Measurements from ENCODE around the gene SAC3D1.

The SAC3D1 gene

DNA sequence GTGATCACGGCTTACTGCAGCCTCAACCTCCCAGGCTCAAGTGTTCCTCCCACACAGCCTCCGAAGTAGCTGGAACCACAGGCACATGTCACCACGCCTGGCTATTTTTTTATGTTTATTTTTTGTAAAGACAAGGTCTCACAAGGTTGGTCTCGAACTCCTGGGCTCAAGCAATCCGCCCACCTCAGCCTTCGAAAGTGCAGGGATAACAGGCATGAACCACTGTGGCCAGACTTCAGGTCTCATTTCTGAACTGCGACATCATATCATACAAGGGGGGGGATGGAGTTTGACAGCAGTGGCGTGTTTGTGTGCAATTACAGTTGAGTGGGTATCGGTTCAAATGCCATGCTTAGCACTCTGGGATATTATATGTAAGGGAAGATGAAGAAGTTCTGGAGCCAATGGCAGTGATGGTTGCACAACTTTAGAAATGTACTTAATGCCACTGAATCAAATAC is 10.4 kb downstream of the SAC3D1 start:
- H3K36me3 Mint-ChIP-seq (ENCODE audit: low read depth): no peaks in the 10 kb centered on the region
- peaks cover 37% of the 10 kb centered on the region for H3K27me3 Mint-ChIP-seq (ENCODE audit: low read depth, poor library complexity)
- H3K4me1 Mint-ChIP-seq: peaks cover 5% of the 10 kb centered on the region
- no peak overlapping the region for H3K27ac Mint-ChIP-seq
- TF ChIP-seq, protein P1, sequence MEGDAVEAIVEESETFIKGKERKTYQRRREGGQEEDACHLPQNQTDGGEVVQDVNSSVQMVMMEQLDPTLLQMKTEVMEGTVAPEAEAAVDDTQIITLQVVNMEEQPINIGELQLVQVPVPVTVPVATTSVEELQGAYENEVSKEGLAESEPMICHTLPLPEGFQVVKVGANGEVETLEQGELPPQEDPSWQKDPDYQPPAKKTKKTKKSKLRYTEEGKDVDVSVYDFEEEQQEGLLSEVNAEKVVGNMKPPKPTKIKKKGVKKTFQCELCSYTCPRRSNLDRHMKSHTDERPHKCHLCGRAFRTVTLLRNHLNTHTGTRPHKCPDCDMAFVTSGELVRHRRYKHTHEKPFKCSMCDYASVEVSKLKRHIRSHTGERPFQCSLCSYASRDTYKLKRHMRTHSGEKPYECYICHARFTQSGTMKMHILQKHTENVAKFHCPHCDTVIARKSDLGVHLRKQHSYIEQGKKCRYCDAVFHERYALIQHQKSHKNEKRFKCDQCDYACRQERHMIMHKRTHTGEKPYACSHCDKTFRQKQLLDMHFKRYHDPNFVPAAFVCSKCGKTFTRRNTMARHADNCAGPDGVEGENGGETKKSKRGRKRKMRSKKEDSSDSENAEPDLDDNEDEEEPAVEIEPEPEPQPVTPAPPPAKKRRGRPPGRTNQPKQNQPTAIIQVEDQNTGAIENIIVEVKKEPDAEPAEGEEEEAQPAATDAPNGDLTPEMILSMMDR (IDR thresholded peaks at IDR 0.05): no peak
- H3K9me3 Mint-ChIP-seq: no peaks in the 10 kb centered on the region
- no peak for DNase-seq
- H3K4me3 Mint-ChIP-seq: no peak overlapping the region

DNA sequence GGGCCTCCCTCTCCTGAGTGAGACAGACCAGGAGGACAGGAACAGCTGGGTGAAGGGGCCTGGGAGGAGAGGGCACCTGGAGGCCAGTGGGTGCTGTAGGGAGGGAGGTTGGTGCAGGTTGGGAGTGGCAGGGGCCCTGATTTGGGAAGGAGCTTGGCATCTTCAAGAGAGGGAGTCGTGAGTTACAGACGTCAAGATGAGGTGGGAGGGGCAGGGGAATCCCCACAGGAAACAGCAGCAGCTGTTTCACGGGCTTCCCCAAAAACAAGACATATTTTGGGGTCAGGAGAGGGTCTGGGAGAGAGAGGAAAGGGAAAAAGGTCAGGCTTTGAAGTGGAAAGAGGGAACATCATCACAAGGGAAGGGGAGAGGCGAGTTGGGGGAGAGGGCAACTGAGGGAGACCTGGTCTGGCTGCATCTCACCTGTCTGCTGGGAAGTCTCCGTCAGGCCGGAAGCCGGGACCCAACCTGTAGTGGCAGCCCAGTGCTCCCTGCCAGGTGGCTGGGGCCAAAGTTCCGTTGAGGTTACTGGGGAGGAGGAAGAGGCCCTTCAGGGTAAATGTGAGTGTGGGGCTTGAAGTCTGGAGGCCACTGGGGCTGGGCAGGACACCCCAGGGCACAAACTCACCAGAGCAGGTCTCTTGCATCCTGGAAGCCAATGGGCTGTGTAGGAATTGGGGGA is 13.0 kb downstream of the SAC3D1 start:
- H3K9me3 Mint-ChIP-seq: no peaks in the 10 kb centered on the region
- TF ChIP-seq, protein P1 (IDR thresholded peaks at IDR 0.05): no peak
- no peak for DNase-seq
- no peak overlapping the region for H3K4me3 Mint-ChIP-seq
- H3K4me1 Mint-ChIP-seq: no peaks in the 10 kb centered on the region
- peaks cover 37% of the 10 kb centered on the region for H3K27me3 Mint-ChIP-seq (ENCODE audit: low read depth, poor library complexity)
- no peaks in the 10 kb centered on the region for H3K36me3 Mint-ChIP-seq (ENCODE audit: low read depth)
- H3K27ac Mint-ChIP-seq: no peak overlapping the region

DNA sequence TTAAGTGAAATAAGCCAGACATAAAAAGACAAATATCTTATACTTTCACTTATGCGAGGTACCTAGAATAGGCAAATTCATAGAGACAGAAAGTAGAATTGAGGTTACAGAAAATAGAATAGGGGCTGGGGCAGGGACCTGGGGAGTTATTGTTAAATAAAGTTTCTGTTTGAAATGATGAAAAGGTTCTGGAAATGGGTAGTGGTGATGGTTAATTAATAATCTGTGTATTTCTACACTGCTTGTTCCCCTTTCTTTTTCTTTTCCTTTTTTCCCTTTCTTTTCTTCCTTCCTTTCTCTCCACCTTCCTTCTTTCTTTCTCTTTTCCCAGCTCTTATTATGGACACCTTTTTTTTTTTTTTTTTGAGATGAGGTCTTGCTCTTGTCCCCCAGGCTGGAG is 14.5 kb downstream of the SAC3D1 start:
- peaks cover 44% of the 10 kb centered on the region for H3K27me3 Mint-ChIP-seq (ENCODE audit: low read depth, poor library complexity)
- no peaks in the 10 kb centered on the region for H3K4me1 Mint-ChIP-seq
- no peak overlapping the region for H3K4me3 Mint-ChIP-seq
- TF ChIP-seq, protein P1 (IDR thresholded peaks at IDR 0.05): no peak
- no peaks in the 10 kb centered on the region for H3K9me3 Mint-ChIP-seq
- no peak overlapping the region for H3K27ac Mint-ChIP-seq
- no peaks in the 10 kb centered on the region for H3K36me3 Mint-ChIP-seq (ENCODE audit: low read depth)
- no peak for DNase-seq

DNA sequence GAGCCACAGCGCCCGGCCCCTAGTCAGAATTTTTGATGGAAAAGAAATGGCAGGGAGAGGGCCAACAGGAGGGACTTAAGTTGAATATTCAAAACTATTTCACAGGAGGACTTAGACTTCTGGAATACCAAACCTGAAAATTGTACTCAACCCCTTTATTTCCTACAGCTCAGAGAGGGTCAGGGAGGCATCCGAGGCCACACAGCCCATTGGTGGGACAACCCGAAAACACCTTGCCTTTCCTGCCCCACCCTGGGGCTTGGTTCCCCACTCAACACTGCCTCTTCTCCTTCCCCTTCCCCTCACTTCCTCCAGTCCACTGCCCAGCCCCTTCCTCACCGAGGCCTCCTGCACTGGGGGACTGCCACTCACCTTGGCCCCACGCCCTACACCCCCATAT is 16.0 kb downstream of the SAC3D1 start:
- no peaks in the 10 kb centered on the region for H3K4me1 Mint-ChIP-seq
- DNase-seq: no peak
- no peaks in the 10 kb centered on the region for H3K36me3 Mint-ChIP-seq (ENCODE audit: low read depth)
- H3K27me3 Mint-ChIP-seq (ENCODE audit: low read depth, poor library complexity): peaks cover 45% of the 10 kb centered on the region
- TF ChIP-seq, protein P1 (IDR thresholded peaks at IDR 0.05): no peak
- no peaks in the 10 kb centered on the region for H3K9me3 Mint-ChIP-seq
- no peak overlapping the region for H3K27ac Mint-ChIP-seq
- H3K4me3 Mint-ChIP-seq: no peak overlapping the region

DNA sequence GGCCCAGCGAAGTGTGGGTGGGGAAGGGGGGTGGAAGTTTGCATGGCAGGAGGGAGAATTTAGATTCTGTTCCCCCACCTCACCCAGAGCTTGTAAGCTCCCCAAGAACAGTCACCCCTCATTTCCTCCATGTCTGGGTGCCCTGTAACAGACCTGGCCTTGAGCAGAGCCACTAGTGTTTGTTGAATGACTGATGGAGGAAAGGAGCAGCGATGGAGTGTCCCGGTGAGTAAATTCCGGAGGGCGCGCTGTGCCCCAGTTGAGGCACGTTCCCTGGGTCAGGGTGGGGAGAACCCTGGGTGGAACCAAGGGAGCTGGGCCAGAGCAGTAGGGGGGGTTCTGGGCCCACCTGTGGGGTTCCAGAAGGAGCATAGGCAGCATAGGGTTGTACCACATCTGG is 16.5 kb downstream of the SAC3D1 start:
- DNase-seq: no peak
- no peaks in the 10 kb centered on the region for H3K36me3 Mint-ChIP-seq (ENCODE audit: low read depth)
- TF ChIP-seq, protein P1 (IDR thresholded peaks at IDR 0.05): no peak
- H3K27me3 Mint-ChIP-seq (ENCODE audit: low read depth, poor library complexity): peaks cover 50% of the 10 kb centered on the region
- no peaks in the 10 kb centered on the region for H3K9me3 Mint-ChIP-seq
- H3K4me1 Mint-ChIP-seq: no peaks in the 10 kb centered on the region
- H3K4me3 Mint-ChIP-seq: no peak overlapping the region
- H3K27ac Mint-ChIP-seq: no peak overlapping the region

DNA sequence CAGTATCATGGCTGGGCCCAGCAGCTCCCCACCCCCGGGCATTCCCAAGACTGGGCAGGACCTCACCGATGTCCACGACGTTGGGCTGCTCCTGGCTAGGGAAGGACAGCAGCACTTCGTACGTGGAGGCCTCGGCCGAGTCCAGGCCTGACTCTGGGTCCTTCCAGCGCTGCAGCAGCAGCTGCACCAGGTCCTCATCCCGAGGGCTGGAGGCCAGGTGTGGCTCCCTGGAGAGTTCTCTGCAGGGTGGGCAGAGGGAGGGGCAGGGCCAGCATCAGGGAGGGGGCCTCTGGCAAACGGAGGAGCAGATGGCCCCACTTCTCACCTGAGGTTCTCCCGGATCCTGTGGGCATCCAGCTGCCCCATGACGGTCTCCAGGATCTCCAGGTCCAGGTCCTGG is 17.0 kb downstream of the SAC3D1 start:
- Mint-ChIP-seq H3K27me3 (ENCODE audit: low read depth, poor library complexity) (peaks cover 52% of the 10 kb centered on the region), H3K27ac (no peak overlapping the region), H3K36me3 (ENCODE audit: low read depth) (no peaks in the 10 kb centered on the region), H3K4me1 (no peaks in the 10 kb centered on the region), H3K9me3 (no peaks in the 10 kb centered on the region), H3K4me3 (no peak overlapping the region)
- DNase-seq: no peak
- TF ChIP-seq, protein P1 (IDR thresholded peaks at IDR 0.05): no peak

Measured in nephron progenitor cell (in vitro differentiated cells).